ENCODE results near the gene LILRB3.
"Not testable (repeated sequence)": the region's sequence is repeated elsewhere in the genome, so short reads cannot be mapped to it uniquely, and the experiment has no call there.

The LILRB3 gene

DNA sequence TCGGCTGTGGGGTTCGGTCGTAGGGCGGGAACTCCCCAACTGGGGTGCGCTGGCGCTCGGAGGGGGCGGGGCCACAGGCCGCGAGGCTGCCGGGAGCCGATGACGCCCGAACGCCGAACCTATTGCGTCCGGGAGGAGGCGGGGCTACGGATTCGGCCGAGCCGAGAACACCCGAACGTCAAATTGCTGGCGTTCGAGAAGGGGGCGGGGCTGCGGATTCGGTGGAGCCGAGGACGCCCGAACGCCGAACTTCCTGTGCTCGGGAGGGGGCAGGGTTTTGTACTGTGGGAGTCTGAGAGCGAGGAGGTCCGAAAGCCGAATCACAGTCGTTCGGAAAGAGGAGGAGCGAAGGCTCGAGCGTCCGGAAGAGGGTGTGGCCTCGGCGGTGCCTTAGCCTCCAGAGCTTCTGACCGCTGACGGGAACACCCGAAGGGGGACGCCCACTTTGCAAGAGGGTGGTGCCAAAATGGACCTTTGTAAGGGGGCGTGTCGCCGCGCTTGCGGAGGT is 32.2 kb downstream of the LILRB3 start:
- peak; percentile 99 for DNase-seq (ENCODE audit: low read depth, low spot score)

DNA sequence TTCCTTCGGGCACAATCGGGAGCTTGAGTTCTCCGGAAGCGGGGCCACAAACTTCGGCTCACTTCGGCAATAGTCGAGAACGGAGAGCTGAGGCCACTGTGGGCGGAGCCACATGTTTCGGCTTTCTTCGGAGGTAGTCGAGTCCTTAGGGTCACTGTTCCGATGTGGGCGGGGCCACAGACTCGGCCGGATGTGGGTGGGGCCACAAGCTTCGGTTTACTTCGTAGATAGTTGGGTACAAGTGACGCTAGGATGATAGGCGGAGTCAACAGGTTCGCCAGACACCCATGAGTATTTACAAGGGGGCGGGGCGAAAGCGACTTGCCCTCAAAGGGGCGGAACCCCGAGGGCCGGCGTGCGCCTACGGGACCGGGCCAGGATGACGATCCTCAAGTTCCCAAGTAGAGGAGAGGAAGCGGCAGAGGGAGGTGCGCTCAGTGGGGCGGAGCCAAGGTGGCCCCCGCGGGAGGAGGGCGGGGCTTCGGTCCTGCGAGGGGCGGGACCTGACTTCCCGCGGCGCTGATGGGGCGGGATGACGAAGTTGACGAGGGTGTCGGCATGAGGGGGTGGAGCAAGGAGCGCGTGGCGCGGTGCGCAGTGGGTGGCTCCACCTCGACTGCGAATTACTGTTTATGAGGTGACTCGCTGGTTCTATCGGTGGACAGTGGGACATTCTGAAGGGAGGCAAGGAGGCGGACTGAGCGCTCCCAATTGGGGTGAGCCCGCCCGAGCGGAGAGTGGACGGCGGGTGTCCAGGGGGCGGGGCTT is 32.9 kb downstream of the LILRB3 start:
- DNase-seq (ENCODE audit: low read depth, low spot score) = peak; percentile 100

DNA sequence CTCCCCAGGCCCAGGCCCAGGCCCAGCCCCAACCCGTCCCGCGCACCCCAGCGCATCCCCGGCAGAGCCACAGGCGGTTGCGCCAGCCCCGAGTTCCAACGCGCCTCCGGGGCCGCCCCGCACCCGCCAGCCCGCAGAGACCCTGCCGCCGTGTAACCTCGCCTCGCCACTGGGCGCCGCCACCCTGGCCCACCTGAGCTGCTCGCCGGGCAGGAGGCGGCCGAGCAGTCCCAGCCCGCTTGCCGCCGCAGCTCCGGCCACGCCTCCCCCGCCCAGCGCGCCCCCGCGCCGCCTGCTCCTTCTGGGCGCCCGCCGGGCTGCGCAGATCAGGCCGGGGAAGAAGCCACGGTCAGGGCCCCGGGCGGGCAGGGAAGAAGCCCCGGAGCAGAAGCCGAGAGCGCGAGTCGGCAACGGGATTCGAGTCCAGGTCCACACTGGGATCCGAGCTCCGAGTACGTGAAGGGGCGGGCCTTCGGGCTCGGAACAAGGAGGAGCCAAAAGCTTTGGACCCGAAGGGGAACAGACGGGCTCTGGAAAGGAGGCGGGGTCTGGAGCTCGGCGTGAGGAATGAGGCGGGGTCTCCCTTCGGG is 33.6 kb downstream of the LILRB3 start, which contains the start of gene MBOAT7:
TSS of gene MBOAT7 (minus strand) at position 436 of the 590 bp plus-strand sequence. CDS start 1,072 bp downstream, outside the sequence.
- DNase-seq (ENCODE audit: low read depth, low spot score) = no peak

DNA sequence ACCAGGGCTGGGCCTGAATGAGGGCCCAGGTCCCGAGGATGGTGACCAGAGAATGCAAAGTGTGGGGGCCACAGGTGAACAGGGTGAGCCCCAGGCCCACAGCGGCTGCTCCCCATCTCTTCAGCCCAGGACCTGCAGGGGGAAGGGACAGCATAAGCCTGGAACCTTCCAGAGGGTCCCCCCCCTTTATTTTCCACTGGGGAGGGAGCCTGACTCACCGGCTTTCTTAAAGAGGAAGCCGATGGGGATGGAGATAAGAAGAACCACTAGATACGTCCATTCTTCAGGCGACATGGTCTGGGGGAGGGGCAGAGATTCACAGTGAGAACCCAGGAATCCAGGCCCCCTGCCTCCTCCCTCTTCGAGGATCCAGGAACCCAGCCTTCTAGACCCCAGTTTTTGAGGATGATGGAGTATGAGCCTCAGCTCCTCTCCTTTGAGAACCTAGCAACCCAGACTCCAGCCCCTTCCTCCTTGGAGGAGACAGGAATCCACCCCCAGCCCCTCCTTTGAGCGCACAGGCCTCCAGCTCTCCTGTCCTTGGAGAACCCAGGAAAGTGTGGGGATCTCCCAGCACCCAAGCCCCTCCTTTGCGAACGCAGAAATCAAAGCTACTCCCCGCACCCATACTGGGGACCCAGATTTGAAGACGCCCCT is 34.5 kb downstream of the LILRB3 start:
- no peak for DNase-seq (ENCODE audit: low read depth, low spot score)

DNA sequence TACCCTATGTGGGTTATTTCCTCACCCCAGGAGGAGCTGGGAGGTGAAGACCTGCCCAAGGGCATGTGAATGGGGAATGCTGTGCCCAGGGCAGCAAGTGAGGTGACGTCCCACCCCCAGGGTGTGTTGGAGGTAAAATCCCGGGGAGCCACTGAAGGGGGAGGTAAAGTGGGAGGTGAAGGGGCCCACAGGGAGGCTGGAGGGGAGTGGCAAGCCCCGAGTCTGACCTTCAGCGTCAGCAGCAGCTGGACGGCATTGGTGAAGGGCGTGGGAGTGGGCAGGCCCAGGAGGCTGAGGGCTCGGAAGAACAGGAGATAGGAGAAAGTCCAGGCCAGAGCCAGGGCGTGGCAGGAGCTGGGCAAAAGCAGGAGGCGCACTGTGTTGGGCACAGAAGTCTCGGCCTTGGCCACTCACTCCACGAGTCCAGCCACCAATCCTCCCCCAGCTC is 35.8 kb downstream of the LILRB3 start:
- DNase-seq (ENCODE audit: low read depth, low spot score) = no peak

DNA sequence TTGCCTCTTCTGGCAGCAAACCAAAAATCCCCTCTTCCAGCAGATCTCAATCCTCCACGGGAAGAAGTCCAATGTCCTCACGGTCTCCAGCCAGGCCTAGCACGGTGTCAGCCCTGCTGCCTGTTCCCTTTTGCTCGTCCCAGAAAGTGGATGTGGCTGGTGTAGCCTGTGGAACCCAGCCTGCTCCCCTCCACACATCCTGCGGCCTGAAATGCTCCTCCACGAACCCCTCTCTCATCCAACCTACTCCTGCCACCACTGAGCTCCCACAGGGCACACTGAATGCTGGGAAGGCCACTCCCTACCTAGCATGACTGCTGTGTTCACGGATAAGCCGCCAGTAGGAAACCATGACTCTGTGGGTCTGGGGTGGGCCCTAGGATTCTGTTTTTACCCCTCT is 36.5 kb downstream of the LILRB3 start:
- DNase-seq (ENCODE audit: low read depth, low spot score) = no peak

DNA sequence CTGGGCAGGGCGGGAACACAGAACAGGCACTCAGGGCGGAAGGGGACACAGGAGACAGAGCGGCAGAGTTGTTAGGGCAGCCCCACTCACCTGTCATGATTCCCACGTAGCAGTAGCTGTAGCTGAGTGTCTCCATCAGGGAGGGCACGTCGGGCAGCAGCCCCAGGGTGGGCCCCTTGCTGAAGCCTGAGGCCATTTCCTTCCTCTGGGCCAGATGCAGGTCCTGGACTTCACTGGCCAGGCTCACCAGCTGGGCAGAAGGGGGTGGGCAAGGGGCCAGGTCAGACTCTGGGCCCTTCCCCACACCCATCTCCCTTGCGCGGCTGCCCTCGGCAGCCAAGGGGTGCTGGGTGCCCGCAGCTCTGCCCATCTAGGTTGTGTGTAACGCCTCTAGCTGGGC is 39.4 kb downstream of the LILRB3 start:
- DNase-seq (ENCODE audit: low read depth, low spot score) = no peak

DNA sequence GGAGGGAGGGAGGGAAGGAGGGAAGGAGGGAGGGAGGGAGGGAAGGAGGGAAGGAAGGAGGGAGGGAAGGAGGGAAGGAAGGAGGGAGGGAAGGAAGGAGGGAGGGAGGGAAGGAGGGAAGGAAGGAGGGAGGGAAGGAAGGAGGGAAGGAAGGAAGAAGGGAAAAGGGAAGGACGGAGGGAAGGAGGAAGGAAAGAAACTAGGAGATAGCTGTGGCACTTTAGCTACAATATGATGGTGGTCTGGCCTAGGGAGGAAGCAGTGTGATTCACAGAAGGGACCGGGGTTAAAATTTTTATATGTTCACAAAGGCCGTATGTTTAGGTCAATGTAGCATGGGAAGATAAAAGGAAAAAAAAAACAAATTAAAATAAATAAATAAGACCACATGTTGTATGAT is 40.9 kb downstream of the LILRB3 start:
- DNase-seq (ENCODE audit: low read depth, low spot score) = not testable (repeated sequence)

DNA sequence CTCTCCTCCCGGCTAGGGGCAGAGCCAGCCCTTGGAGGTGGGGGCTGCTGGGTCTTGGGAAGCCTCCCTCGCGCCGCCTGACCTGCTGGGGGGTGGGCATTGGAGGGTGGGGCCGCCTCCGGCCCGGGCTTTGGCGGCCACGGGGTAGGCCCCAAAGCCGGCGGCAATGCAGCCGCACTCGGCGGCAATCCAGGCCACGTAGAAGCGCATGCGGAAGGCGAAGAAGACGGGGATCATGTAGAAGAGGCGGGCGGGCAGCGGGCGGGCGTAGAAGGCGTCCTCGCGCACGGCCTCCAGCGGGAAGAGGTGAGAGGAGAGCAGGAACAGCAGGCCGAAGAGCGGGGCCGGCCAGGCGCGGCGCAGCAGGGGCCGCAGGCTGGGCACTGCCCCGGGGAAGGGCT is 42.1 kb downstream of the LILRB3 start:
- no peak for DNase-seq (ENCODE audit: low read depth, low spot score)

DNA sequence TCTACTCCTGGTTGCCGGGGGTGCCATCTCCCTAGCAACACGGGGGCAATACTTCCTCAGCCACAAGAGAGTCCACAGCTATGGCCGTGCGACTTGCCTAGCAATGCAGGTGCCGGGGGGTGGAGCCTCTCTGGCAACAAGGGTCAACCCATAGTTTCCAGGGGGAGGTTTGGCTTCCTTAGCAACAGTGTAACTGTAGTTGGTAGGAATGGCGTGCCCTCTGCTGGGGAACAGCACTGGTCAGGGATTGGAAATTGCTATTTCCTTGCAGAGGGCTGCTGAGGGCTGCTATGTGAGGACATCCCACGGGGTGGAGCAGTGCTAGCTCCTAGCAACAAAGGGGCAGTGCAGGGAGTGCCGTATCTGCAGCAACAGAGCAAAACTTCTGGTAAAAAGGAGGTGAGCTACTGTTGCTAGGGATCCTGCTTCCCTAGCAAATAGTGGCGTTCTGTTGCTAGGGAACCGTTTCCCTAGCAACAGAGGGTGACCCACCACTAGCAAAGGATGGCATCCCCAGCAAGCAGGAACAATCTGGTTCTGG is 42.8 kb downstream of the LILRB3 start:
- peak; percentile 67 for DNase-seq (ENCODE audit: low read depth, low spot score)

DNA sequence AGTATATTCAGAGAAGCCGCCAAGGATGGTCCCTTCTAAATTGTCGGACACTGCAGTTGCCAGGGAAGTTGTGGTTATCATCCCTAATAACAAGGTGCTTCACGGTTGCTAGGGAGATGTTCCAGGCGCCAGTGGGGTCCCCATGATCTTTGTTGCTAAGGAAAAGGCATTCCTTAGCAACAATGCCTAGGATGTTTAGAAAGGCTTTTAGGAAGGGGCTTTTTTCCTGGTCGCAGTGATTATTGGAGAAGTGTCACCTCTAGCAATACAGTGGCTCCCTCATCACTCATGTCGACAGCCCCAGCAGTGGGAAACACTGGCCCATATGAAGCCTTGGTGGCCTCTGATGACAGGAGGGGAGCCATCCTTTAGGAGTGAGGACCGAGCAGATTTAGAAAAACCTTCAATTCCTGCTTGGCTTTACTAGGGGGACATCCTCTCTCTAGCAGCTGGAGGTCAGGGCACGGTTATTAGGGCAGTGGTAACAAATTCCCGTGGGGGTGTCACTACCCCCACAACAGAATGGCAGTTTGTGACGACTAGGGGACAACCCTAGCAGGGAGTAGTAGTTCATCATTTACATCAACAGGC is 43.5 kb downstream of the LILRB3 start:
- DNase-seq (ENCODE audit: low read depth, low spot score) = no peak

DNA sequence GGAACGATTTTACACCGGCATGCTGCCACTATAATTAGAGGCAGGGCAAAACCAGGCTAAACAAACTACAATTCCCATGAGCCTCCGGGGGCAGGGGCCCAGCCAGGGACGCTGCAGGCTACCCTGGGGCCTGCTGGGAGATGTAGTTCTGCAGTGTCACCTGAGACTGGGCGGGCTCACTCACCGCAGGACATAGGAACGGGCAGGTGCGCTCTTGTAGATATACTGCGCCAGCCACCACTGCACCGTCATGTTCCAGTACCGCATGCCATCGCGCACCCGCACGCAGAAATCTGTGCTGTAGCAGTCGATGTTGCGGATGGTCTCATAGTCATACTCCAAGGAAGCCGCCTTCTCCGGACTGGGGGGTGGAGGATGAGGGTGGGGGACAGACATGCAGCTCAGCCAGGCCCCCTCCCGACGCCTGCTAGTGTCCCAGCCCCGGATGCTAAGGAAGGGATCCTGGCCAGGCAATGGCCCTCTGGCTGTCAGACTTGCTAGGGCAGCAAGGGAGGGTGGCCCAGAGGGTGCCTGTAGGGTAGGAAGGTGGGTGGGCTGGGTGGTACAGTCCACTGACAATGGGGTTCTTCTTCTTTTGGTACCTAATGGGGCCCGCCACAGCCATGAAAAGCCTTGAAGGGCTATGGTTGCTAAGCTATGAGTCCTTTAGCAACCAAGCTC is 44.1 kb downstream of the LILRB3 start:
- no peak for DNase-seq (ENCODE audit: low read depth, low spot score)

DNA sequence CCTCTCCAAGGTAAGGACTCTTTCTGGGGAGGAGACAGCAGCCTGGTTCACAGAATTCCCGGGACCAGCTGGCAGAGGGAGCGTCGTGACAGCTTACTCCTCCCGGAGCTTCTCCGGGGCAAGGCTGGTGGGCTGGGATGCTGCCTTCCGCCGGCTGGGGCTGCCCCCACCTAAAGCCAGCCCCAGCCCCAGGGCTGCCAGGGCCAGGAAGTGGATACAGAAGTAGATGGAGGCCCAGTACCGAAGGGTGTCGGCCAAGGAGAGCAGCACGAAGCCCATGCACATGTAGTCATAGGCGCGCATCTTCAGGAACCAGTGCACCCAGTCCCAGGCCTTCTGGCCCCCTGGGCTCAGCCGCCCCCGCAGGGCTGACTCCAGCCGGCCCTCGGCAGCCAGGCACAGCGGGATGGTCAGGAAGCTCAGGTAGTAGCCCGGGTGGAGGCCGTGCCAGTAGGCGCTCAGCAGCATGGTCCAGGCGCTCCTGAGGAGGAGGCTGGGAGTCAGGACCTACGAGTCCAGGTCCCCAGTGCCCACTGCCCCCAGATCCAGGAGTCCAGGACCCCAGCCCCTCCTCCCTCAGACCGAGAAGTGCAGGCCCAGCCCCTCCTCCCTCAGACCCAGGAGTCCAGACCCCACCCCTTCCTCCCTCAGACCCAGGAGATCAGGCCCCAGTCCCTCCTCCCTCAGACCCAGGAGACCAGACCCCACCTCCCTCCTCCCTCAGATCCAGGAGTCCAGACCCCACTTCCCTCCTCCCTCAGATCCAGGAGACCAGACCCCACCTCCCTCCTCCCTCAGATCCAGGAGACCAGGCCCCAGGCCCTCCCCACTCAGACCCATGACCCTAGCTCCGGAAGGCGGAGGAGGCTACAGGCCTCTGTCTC is 48.6 kb downstream of the LILRB3 start:
- no peak for DNase-seq (ENCODE audit: low read depth, low spot score)

DNA sequence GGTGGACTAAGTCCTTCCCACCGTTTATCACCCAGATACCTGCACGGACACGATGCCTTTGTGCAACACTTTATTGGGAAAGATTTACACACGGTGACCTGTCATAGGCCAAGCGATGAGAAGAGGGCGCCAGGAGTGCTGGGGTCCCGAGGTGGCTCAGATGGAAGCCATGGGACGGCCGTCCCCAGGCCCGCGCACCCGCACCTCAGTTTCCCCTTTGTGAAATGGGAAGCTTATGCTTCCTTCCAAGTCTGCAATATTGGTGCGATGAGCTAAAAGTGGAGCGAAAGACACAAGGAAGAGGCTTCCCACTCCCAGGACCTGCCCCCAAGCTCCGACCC is 49.5 kb downstream of the LILRB3 start:
- no peak for DNase-seq (ENCODE audit: low read depth, low spot score)

DNA sequence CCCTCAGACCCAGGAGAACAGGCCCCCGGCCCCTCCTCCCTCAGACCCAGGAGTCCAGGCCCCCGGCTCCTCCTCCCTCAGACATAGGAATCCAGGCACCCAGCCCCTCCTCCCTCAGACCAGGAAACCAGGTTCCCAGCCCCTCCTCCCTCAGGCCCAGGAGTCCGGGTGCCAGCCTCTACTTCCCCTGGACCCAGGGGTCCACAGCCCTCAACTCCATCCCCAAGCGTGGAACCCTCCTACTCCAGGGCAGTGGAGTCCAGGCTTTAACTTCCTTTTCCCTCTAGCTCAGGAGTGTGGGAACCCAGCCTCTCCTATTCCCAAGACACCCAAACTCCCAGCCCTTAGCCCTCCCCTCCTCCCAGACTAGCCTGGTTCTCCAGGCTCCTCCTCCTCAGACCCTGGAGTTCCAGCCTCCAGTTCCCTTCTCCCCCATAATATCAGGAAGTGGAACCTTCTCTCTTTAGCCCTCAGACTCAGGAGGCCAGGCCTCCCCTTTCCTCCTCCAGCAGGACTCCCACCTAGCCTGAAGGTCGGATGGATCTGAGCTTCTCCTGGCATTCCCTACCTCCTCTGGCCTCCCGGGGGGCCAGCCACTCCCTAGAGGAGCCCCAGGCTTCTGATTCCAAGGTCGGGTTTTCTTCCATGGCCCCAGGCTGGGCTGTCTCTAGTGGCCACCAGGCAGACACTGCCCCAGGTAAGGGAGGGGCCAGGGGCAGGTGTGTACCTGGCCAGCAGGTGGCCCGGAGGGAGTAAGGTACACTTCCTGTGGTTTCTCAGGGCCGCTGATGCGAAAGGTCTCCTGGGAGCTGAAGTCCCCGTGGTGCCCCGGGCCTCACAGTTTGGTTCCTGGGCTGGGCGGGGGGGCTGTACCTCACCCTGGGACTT is 50.1 kb downstream of the LILRB3 start, which contains the start of gene TMC4:
TSS of gene TMC4 (minus strand) at position 690 of the 888 bp plus-strand sequence. CDS start at position 647, 43 bp downstream.
- DNase-seq (ENCODE audit: low read depth, low spot score) = no peak

DNA sequence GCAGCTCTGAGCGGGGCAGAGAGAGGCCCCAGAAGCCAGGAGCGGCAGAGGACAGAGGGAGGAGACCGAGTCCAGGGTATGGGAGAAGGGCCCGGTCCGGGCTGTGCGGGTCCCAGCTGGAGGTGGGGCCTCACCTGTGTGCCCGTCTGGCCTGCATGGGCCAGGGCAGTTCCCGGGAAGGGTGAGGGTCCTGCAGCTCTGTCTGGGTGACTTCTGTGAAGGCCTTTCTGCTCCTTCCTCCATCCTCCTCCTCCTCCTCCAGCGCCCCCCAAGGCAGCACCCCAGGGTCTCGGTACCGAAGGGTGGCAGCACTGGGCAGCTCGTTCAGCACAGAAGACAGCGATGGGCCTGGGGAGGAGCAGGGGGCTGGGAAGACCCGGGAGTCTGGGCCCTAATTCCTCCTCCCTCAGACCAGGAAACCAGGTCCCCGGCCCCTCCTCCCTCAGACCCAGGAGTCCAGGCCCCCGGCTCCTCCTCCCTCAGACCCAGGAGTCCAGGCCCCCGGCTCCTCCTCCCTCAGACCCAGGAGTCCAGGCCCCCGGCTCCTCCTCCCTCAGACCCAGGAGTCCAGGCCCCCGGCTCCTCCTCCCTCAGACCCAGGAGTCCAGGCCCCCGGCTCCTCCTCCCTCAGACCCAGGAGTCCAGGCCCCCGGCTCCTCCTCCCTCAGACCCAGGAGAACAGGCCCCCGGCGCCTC is 50.9 kb downstream of the LILRB3 start:
- not testable (repeated sequence) for DNase-seq (ENCODE audit: low read depth, low spot score)

DNA sequence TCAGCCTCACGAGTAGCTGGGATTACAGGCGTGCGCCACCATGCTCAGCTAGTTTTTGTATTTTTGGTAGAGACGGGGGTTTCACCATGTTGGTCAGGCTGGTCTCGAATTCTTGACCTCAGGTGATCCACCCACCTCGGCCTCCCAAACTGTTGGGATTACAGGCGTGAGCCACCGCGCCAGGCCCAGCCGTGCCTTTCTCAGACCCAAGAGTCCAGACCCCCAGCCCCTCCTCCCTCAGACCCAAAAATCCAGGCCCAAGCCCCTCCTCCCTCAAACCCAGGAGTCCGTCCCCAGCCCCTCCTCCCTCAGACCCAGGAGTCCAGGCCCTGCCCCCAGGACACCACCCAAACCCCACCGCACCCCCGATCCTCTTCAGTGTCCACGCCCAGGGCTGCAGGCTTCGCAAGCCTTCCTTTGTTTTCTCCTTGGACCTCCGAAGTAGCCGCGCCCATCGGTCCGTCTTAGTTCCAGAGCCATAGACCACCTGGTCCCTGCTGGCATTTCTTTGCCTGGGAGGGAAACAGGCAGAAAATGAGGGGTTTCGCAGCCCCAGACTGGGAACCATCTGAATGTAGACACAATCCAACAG is 53.6 kb downstream of the LILRB3 start:
- no peak for DNase-seq (ENCODE audit: low read depth, low spot score)

All from brain pericyte (primary cell).